GM18505 (cell line): ENCODE results near the gene RCC2.
"Not testable (repeated sequence)": the region's sequence is repeated elsewhere in the genome, so short reads cannot be mapped to it uniquely, and the experiment has no call there.

Experiments used
- ATAC-seq: cut with Tn5 transposase; IDR thresholded peaks from one replicate; pipeline ENCODE4 v1.9.1; 2021; ENCODE audit not compliant: unreplicated experiment
- POLR2A ChIP-seq: IDR thresholded peaks from 4 replicates; pipeline ENCODE4 v1.6.1; 2011; ENCODE audit warnings: borderline replicate concordance; ENCODE audit not compliant: insufficient read depth, insufficient read length; ENCODE audit errors: extremely low read depth

RCC2 gene

GRCh38 chr1:17462669-17463068, 23.2 kb upstream of the RCC2 start:
- no peak for TF ChIP-seq POLR2A
- no peak for ATAC-seq

- no peak for ATAC-seq
- no peak for TF ChIP-seq POLR2A
Measured at GRCh38 chr1:17460219-17460618, 20.7 kb upstream of the RCC2 start.

GRCh38 chr1:17458794-17459193, 19.3 kb upstream of the RCC2 start:
- no peak for ATAC-seq
- TF ChIP-seq POLR2A, result no peak

GRCh38 chr1:17452686-17453085, 13.2 kb upstream of the RCC2 start:
- no peak for ATAC-seq
- TF ChIP-seq POLR2A, result no peak

- ATAC-seq, result not testable (repeated sequence)
Measured at GRCh38 chr1:17452203-17452602, 12.7 kb upstream of the RCC2 start.

GRCh38 chr1:17451731-17452130, 12.3 kb upstream of the RCC2 start:
- no peak for ATAC-seq
- no peak for TF ChIP-seq POLR2A

GRCh38 chr1:17447501-17447992, 8.1 kb upstream of the RCC2 start:
- TF ChIP-seq POLR2A, result no peak
- no peak for ATAC-seq

- TF ChIP-seq POLR2A, result no peak
- no peak for ATAC-seq
Measured at GRCh38 chr1:17442841-17443240, 3.4 kb upstream of the RCC2 start.

- ATAC-seq, result no peak
- TF ChIP-seq POLR2A, result no peak
Measured at GRCh38 chr1:17441993-17442357, 2.5 kb upstream of the RCC2 start.

- no peak for TF ChIP-seq POLR2A
- ATAC-seq, result no peak
Measured at GRCh38 chr1:17441265-17441992, 2.0 kb upstream of the RCC2 start.

- no peak for TF ChIP-seq POLR2A
- ATAC-seq, result no peak
Measured at GRCh38 chr1:17440827-17441168, 1.3 kb upstream of the RCC2 start.

GRCh38 chr1:17440074-17440826, 773 bp upstream of the RCC2 start:
- peak; percentile 1 for ATAC-seq
- TF ChIP-seq POLR2A, result no peak

GRCh38 chr1:17438318-17439249, 893 bp downstream of the RCC2 start:
- ATAC-seq, result peak; percentile 36
- peak; percentile 56 for TF ChIP-seq POLR2A
